ENCODE measurements around the gene PRKCA.

PRKCA gene

DNA sequence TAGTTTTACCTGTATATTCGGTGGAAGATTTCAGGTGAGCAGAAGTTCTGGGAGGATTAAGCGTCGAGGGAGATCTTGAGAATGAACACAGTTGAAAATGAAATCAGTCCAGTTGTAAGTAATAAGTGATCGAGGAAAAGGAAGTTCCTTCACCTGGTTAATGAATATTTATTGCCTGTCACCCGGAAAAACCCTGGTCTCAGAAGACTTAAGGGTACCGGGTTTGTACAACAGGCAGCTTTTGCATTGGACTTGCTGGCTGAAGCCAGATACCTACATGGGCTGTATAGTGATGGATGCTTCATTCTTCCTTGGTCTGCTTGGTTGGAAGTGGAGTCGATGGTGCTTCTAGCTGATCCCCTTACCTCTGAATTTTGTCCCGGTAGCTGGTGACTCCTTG, 72.7 kb downstream of the PRKCA start:
- TF ChIP-seq ZFX (IDR thresholded peaks at IDR 0.05; ENCODE audit: borderline replicate concordance), result no peak
- TF ChIP-seq, protein P1, sequence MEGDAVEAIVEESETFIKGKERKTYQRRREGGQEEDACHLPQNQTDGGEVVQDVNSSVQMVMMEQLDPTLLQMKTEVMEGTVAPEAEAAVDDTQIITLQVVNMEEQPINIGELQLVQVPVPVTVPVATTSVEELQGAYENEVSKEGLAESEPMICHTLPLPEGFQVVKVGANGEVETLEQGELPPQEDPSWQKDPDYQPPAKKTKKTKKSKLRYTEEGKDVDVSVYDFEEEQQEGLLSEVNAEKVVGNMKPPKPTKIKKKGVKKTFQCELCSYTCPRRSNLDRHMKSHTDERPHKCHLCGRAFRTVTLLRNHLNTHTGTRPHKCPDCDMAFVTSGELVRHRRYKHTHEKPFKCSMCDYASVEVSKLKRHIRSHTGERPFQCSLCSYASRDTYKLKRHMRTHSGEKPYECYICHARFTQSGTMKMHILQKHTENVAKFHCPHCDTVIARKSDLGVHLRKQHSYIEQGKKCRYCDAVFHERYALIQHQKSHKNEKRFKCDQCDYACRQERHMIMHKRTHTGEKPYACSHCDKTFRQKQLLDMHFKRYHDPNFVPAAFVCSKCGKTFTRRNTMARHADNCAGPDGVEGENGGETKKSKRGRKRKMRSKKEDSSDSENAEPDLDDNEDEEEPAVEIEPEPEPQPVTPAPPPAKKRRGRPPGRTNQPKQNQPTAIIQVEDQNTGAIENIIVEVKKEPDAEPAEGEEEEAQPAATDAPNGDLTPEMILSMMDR (IDR thresholded peaks at IDR 0.05), result no peak
- H3K27ac ChIP-seq, result no peak overlapping the region

DNA sequence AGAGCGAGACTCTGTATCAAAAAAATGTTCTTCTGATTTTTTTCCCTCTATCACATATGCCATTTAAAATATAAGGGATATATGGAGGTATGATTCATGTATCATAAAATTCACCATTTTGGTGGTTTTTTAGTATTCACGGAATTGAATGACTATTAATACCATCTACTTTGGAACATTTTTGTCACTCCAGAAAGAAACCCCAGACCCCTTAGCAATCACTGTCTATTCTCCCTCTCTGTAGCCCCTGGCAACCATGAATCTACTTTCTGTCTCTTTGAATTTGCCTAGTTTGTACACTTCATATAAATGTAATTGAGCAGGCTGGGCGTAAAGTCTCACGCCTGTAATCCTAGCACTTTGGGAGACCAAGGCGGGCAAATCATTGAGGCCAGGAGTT, 75.9 kb downstream of the PRKCA start:
- no peak overlapping the region for H3K27ac ChIP-seq
- TF ChIP-seq, protein P1 (IDR thresholded peaks at IDR 0.05), result no peak
- TF ChIP-seq ZFX (IDR thresholded peaks at IDR 0.05; ENCODE audit: borderline replicate concordance), result no peak

DNA sequence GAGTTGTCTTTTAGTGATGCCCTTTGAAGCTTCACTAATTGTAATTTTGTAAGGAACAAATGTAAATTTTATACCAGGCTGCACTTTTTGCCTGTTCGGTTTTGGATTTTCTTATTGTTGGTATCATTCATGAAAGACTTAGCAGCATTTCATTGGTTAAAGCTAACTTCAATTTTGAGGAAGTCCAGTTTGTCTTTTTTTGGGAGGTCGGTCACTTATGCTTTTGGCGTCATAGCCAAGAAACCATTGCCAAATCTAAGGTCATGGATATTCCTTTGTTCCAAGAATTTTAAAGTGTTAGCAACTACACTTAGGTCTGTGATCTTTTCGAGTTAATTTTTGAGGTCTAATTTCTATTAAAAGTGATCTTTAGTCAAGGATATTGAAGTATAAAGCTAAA, 77.1 kb downstream of the PRKCA start:
- H3K27ac ChIP-seq, result no peak overlapping the region
- TF ChIP-seq, protein P1 (IDR thresholded peaks at IDR 0.05), result no peak
- no peak for TF ChIP-seq ZFX (IDR thresholded peaks at IDR 0.05; ENCODE audit: borderline replicate concordance)

DNA sequence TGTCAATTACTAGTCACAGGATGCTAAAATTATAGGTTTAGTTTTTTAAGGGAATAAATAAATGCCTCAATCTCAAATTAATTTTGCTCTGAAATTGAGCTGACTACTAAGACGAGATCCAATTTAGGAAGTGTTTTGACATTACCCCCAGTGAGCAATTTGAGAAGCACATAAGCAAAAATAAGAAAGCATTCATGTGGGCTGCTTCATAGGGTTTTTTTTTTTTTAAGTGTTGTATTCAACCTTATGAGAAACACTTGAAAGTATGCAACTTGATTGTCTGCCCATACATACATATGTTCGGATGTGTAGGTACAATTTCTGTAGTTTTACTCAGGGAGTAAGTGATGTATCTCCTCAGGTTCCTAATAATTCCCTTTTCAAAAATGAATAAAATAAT, 77.6 kb downstream of the PRKCA start:
- H3K27ac ChIP-seq, result no peak overlapping the region
- TF ChIP-seq ZFX (IDR thresholded peaks at IDR 0.05; ENCODE audit: borderline replicate concordance), result no peak
- TF ChIP-seq, protein P1 (IDR thresholded peaks at IDR 0.05), result no peak

DNA sequence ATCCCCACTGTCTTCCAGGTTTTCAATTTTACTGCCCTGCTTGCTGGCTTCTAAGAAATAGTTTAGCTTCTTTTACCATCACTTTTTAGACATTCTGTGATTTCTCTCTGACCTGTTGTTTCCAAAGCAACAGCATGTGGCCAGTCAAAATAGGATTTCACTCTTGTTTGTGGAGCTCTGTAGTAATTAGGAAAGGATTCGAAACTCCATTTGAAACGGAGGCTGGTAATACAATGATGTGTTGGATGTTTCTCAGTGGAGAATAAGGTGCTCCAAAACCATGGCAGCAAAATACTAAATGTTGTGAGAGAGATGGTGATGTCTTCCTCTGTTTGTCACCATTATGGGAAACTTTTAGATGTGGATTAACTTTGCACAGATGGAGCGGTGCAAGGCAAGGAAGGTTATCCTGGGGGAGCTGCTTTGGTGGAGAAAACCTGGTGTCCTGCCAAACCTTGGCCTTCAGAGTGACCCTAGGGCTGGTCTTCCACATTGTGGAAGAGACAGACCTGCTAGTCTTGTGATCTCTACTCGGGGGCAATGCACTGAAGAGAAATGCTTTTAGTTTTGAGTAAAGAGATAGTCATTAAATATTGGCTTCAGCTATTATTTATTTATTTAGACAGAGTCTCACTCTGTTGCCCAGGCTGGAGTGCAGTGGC, 79.4 kb downstream of the PRKCA start:
- H3K27ac ChIP-seq, result no peak overlapping the region
- TF ChIP-seq ZFX (IDR thresholded peaks at IDR 0.05; ENCODE audit: borderline replicate concordance), result no peak
- TF ChIP-seq, protein P1 (IDR thresholded peaks at IDR 0.05), result no peak

DNA sequence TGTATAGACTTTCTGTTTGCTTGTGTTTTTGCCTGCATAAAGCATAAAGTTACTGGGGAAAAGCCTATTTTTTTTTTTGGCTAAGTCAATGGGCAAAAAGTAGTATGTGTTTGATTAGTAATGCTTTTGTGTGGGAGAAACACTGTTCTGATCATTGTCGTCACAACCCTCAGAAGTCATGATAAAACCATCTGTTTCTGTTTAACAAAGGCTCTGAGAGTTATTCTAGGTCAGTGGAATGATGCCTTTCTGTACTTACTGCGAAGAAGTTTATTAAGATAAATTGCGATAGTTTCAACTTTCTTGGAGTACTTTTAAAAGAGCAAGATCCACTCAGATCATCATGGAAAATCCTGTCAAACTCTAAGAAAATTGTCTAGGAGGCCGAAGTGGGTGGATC, 80.9 kb downstream of the PRKCA start:
- no peak for TF ChIP-seq ZFX (IDR thresholded peaks at IDR 0.05; ENCODE audit: borderline replicate concordance)
- TF ChIP-seq, protein P1 (IDR thresholded peaks at IDR 0.05), result no peak
- H3K27ac ChIP-seq, result no peak overlapping the region

DNA sequence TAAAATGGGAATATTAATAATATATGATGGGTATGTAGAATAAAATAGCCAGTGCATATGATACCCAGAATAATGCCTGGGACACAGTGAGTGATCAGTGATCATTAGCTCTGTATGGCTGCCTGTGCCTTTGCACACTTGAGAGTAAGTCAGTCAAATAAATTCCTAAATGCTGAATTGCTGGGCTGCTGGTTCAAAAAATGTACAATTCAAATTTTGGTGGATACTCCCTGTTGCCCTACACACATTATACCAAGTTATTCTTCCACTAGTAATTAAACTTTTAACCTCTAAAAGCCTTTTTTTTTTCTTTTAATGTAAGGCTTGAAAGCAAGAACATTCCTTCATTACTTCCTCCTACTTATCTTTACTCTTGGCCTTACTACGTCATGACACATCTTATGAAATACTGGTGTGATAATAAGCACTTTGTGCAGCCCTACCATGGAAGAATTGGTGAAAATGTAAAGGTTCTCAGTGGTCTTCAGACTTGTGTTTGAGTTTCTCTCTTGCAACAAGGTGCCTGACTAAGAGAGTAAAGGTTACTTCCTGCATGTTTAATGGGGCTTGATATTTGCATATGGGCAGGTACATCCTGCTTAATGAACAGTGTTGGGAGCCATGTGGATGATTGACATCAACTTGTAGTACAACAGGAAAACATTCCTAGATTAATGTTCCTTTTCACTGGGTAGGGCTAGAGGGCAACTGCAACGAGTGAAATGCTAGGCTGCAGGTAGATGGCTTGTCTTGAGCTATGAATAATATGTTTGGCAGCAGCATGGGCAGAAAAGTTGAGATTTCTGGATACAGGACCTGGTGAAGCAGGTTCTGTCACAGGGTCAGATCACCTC, 84.3 kb downstream of the PRKCA start:
- H3K27ac ChIP-seq, result peak overlapping the region; percentile 58
- TF ChIP-seq, protein P1 (IDR thresholded peaks at IDR 0.05), result no peak
- no peak for TF ChIP-seq ZFX (IDR thresholded peaks at IDR 0.05; ENCODE audit: borderline replicate concordance)
